Parathyroid adenoma (tissue), 2 donors: Measurements from ENCODE around the gene PLD3.

Experiments
- H2AFZ ChIP-seq: fragments of 300-600 bp; sonication (generic); one replicate; pipeline ENCODE4 v1.7.0; 2017; ENCODE audit warnings: antibody characterized with exemption, mild to moderate bottlenecking
- H3K27ac ChIP-seq: fragments of 300-600 bp; sonication (generic); one replicate; pipeline ENCODE4 v1.7.0; 2017
- H3K27me3 ChIP-seq: fragments of 300-600 bp; sonication (generic); one replicate; pipeline ENCODE4 v1.7.0; 2017; ENCODE audit warnings: low read length; ENCODE audit not compliant: control insufficient read depth, insufficient read depth
- H3K36me3 ChIP-seq: fragments of 300-600 bp; sonication (generic); one replicate; pipeline ENCODE4 v1.7.0; 2017; ENCODE audit warnings: low read length; ENCODE audit not compliant: control insufficient read depth, insufficient read depth
- H3K4me1 ChIP-seq: fragments of 300-600 bp; sonication (generic); one replicate; pipeline ENCODE4 v1.7.0; 2017; ENCODE audit warnings: control low read depth
- H3K4me2 ChIP-seq: fragments of 300-600 bp; sonication (generic); one replicate; pipeline ENCODE4 v1.7.0; 2017; ENCODE audit warnings: low read length
- H3K4me3 ChIP-seq: fragments of 300-600 bp; sonication (generic); one replicate; pipeline ENCODE4 v1.7.0; 2017; ENCODE audit warnings: low read depth, low read length
- H3K79me2 ChIP-seq: fragments of 300-600 bp; sonication (generic); one replicate; pipeline ENCODE4 v1.7.0; 2017; ENCODE audit warnings: control low read depth
- H3K9ac ChIP-seq: fragments of 300-600 bp; sonication (generic); one replicate; pipeline ENCODE4 v1.7.0; 2017; ENCODE audit warnings: mild to moderate bottlenecking
- H3K9me3 ChIP-seq: fragments of 300-600 bp; sonication (generic); one replicate; pipeline ENCODE4 v1.7.0; 2017; ENCODE audit warnings: low read length; ENCODE audit not compliant: control insufficient read depth
- CTCF ChIP-seq: fragments of 300-600 bp; sonication (generic); IDR thresholded peaks from one replicate; pipeline ENCODE4 v1.7.0; 2017; ENCODE audit warnings: antibody characterized with exemption, mild to moderate bottlenecking
- donor health status: primary hyperparathyroidism.

Gene PLD3

GRCh38 chr19:40394816-40395210 is 46.3 kb downstream of the PLD3 start:
- H2AFZ ChIP-seq = no peak overlapping the region
- H3K9ac ChIP-seq = no peak overlapping the region
- no peaks in the 10 kb centered on the region for H3K9me3 ChIP-seq
- no peak for TF ChIP-seq CTCF
- H3K27ac ChIP-seq = no peak overlapping the region
- no peak overlapping the region for H3K4me3 ChIP-seq
- H3K4me2 ChIP-seq = no peak overlapping the region
- H3K36me3 ChIP-seq = no peaks in the 10 kb centered on the region
- no peaks in the 10 kb centered on the region for H3K79me2 ChIP-seq
- H3K4me1 ChIP-seq = peaks cover 10% of the 10 kb centered on the region
- no peaks in the 10 kb centered on the region for H3K27me3 ChIP-seq

- H2AFZ ChIP-seq = no peak overlapping the region
- H3K4me2 ChIP-seq = no peak overlapping the region
- no peak for TF ChIP-seq CTCF
- no peaks in the 10 kb centered on the region for H3K36me3 ChIP-seq
- H3K4me1 ChIP-seq = peaks cover 10% of the 10 kb centered on the region
- no peaks in the 10 kb centered on the region for H3K27me3 ChIP-seq
- no peak overlapping the region for H3K4me3 ChIP-seq
- no peaks in the 10 kb centered on the region for H3K9me3 ChIP-seq
- H3K9ac ChIP-seq = no peak overlapping the region
- H3K27ac ChIP-seq = no peak overlapping the region
- H3K79me2 ChIP-seq = no peaks in the 10 kb centered on the region
Measured at GRCh38 chr19:40395956-40396355, 47.5 kb downstream of the PLD3 start.

- Histone ChIP-seq H3K4me2 (no peak overlapping the region), H3K4me1 (peaks cover 10% of the 10 kb centered on the region), H3K27ac (no peak overlapping the region), H3K79me2 (no peaks in the 10 kb centered on the region), H3K9me3 (no peaks in the 10 kb centered on the region), H3K36me3 (no peaks in the 10 kb centered on the region), H2AFZ (no peak overlapping the region), H3K27me3 (no peaks in the 10 kb centered on the region), H3K9ac (no peak overlapping the region), H3K4me3 (no peak overlapping the region)
- TF ChIP-seq CTCF = no peak
Measured at GRCh38 chr19:40396886-40397567, 48.5 kb downstream of the PLD3 start.

- H3K9me3 ChIP-seq = no peaks in the 10 kb centered on the region
- no peaks in the 10 kb centered on the region for H3K27me3 ChIP-seq
- no peak for TF ChIP-seq CTCF
- H3K4me3 ChIP-seq = no peak overlapping the region
- no peaks in the 10 kb centered on the region for H3K79me2 ChIP-seq
- H2AFZ ChIP-seq = no peak overlapping the region
- H3K4me2 ChIP-seq = no peak overlapping the region
- no peak overlapping the region for H3K9ac ChIP-seq
- H3K36me3 ChIP-seq = no peaks in the 10 kb centered on the region
- no peak overlapping the region for H3K27ac ChIP-seq
- peaks cover 9% of the 10 kb centered on the region for H3K4me1 ChIP-seq
Measured at GRCh38 chr19:40397568-40397906, 49.0 kb downstream of the PLD3 start.

GRCh38 chr19:40398417-40399131 is 50.1 kb downstream of the PLD3 start:
- H3K9me3 ChIP-seq = no peaks in the 10 kb centered on the region
- H3K79me2 ChIP-seq = no peaks in the 10 kb centered on the region
- no peak overlapping the region for H3K27ac ChIP-seq
- H3K36me3 ChIP-seq = no peaks in the 10 kb centered on the region
- H2AFZ ChIP-seq = no peak overlapping the region
- H3K4me2 ChIP-seq = no peak overlapping the region
- H3K9ac ChIP-seq = no peak overlapping the region
- no peaks in the 10 kb centered on the region for H3K4me1 ChIP-seq
- no peaks in the 10 kb centered on the region for H3K27me3 ChIP-seq
- TF ChIP-seq CTCF = no peak
- H3K4me3 ChIP-seq = no peak overlapping the region
